Measurements from ENCODE around the gene MYO1H. TPM values are rescaled to one million over a fixed set of nuclear protein-coding genes. Genes with fewer than 3 reads are reported as not detected.
"Not testable (repeated sequence)": the region's sequence is repeated elsewhere in the genome, so short reads cannot be mapped to it uniquely, and the experiment has no call there.

MYO1H gene
- polyA plus RNA-seq, 1 experiment = not detected

DNA sequence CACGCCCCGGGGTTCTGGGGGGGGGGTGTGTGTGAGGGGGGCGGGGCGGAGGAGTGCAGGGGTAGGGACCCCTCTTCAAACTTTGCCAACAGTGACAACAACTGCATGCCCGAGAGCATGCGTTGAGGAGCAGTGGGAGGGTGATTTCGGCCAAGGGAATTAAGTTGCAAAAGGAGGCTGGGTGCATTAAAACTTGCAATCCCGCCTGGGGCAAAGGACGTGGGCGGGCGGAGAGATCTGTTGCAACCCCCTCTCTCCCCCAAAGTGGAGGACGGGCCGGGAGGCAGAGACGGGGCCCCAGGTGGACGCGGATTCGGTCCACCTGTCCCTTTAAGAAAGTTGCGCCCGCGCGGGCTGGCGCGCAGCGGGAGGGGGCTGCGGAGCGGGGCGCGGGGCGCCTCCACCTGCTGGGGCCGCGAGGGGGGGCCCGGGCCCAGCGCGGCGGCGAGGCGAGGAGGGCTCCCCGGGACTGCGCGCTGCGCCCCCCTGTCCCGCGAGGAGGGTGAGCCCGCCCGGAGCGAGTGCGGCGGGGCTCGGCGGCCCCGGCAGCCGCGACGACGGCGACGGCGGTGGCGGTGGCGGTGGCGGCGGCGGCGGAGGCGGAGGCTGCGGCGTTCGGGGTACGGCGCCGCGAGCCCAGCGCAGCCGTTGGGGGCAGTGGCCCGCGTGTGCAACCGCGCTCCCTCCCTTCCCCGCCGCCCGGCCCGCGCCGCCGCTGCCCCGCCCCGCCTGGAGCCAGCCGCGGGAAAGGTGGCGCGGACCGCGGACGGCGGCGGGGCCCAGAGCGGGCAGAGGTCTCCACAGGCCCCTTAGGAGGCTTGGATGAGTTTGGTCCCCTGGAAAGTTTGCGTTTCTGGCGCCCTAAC is 38.1 kb upstream of the MYO1H start:
- ChIA-PET POLR2A (interaction anchor here (0.7 kb wide), 1 partner anchor 281 kb away, joined by 3 read pairs; no protein-coding TSS in a partner anchor), CTCF (no interaction called here)
- Histone ChIP-seq H3K4me3 (ENCODE audit: low read depth, low read length) (no peak overlapping the region; the same call in 1 of the 2 replicates), H3K36me3 (ENCODE audit: control insufficient read depth, insufficient read depth, low read length) (no peaks in the 10 kb centered on the region), H3K27me3 (ENCODE audit: control insufficient read depth, insufficient read depth, low read length) (peaks cover 45% of the 10 kb centered on the region)
- no peak for DNase-seq (ENCODE audit: low read depth)
- TF ChIP-seq, protein P1, sequence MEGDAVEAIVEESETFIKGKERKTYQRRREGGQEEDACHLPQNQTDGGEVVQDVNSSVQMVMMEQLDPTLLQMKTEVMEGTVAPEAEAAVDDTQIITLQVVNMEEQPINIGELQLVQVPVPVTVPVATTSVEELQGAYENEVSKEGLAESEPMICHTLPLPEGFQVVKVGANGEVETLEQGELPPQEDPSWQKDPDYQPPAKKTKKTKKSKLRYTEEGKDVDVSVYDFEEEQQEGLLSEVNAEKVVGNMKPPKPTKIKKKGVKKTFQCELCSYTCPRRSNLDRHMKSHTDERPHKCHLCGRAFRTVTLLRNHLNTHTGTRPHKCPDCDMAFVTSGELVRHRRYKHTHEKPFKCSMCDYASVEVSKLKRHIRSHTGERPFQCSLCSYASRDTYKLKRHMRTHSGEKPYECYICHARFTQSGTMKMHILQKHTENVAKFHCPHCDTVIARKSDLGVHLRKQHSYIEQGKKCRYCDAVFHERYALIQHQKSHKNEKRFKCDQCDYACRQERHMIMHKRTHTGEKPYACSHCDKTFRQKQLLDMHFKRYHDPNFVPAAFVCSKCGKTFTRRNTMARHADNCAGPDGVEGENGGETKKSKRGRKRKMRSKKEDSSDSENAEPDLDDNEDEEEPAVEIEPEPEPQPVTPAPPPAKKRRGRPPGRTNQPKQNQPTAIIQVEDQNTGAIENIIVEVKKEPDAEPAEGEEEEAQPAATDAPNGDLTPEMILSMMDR (IDR thresholded peaks at IDR 0.05; ENCODE audit: insufficient read depth, low read depth, low read length) = no peak

DNA sequence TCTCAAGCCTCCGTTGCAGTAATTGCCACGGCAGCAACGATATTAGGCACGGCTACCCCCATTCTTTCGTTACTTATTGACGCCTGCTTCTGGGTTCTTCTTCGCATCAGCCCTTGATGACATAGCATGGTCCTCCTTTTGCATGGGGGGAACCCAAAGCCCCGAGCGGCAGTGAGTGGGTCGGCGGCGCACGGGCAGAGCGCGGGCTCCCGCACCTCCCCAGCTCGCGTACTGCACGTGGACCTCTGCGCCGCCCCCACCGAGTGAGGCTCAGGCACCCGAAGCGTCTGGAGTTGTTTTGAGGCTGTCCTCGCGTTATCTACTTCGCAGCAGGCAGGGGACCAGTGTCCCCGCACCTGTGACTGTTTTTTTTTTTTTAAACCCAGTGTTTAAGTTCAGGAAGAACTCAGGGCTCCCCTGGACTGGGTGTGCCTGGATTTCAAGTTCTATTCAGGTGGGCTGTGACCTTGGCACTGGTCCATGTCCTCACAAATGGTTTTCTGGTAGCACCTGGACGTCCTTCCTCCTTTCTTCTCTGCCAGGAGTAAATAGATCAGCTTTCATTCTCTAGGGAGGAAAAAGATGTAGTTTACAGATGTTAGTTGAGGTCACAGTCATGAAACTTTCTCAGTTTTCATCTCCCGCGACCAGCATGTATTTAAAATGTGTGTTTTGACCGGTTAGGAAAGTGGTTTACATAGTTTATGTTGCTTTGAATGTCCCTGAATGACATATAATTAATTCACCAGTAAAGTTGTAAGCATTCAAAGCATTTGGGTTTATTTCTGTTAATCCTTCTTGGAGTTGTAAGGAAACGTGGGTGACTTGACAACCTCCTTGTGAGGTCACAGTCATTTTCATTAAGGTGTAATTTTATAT is 37.2 kb upstream of the MYO1H start:
- H3K36me3 ChIP-seq (ENCODE audit: control insufficient read depth, insufficient read depth, low read length) = no peaks in the 10 kb centered on the region
- H3K4me3 ChIP-seq (ENCODE audit: low read depth, low read length) = no peak overlapping the region
- ChIA-PET CTCF (no interaction called here), POLR2A (no interaction called here)
- TF ChIP-seq, protein P1 (IDR thresholded peaks at IDR 0.05; ENCODE audit: insufficient read depth, low read depth, low read length) = no peak
- DNase-seq (ENCODE audit: low read depth) = no peak
- peaks cover 45% of the 10 kb centered on the region for H3K27me3 ChIP-seq (ENCODE audit: control insufficient read depth, insufficient read depth, low read length)

DNA sequence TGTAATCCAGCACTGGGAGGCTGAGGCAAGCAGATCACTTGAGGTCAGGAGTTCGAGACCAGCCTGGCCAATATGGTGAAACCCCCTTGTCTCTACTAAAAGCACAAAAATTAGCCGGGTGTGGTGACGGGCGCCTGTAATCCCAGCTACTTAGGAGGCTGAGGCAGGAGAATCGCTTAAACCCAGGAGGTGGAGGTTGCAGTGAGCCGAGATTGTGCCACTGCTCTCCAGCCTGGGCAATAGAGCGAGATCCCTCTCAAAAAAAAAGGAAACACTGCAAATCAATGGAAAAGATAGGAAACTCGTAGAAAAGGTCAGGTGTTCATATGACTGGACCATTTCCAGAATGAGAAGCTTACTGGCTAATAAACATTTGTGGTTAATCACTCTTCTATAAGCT is 26.4 kb upstream of the MYO1H start:
- POLR2A ChIA-PET; H3K4me3 ChIP-seq (ENCODE audit: low read depth, low read length); DNase-seq (ENCODE audit: low read depth); H3K36me3 ChIP-seq (ENCODE audit: control insufficient read depth, insufficient read depth, low read length); H3K27me3 ChIP-seq (ENCODE audit: control insufficient read depth, insufficient read depth, low read length): not testable (repeated sequence)
- CTCF ChIA-PET = interaction anchor here (1.5 kb wide), 1 partner anchor 11 kb away, joined by 7 read pairs; no protein-coding TSS in a partner anchor

DNA sequence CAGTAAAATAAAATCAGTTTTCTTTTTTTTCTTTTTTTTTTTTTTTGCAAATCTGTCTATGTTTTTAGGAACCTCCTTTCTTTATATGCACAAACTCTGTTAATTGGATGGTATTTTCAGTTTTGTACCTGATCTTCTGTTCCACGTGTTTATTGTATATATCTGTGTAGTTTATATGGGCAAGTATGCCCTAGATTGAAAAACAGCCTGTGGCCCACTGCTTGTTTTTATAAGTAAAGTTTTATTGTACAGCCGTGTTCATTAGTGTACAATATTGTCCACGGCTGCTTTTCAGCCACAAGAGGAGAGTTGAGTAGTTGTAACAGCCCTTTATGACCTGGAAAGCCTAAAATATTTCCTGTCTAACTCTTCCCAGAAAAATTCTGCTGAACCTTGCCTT is 18.7 kb upstream of the MYO1H start:
- TF ChIP-seq, protein P1 (IDR thresholded peaks at IDR 0.05; ENCODE audit: insufficient read depth, low read depth, low read length) = no peak
- no peaks in the 10 kb centered on the region for H3K36me3 ChIP-seq (ENCODE audit: control insufficient read depth, insufficient read depth, low read length)
- DNase-seq (ENCODE audit: low read depth) = no peak
- ChIA-PET CTCF (interaction anchor here (1.4 kb wide), 1 partner anchor 24 kb away, joined by 3 read pairs; no protein-coding TSS in a partner anchor), POLR2A (no interaction called here)
- no peak overlapping the region for H3K4me3 ChIP-seq (ENCODE audit: low read depth, low read length)
- no peaks in the 10 kb centered on the region for H3K27me3 ChIP-seq (ENCODE audit: control insufficient read depth, insufficient read depth, low read length)

DNA sequence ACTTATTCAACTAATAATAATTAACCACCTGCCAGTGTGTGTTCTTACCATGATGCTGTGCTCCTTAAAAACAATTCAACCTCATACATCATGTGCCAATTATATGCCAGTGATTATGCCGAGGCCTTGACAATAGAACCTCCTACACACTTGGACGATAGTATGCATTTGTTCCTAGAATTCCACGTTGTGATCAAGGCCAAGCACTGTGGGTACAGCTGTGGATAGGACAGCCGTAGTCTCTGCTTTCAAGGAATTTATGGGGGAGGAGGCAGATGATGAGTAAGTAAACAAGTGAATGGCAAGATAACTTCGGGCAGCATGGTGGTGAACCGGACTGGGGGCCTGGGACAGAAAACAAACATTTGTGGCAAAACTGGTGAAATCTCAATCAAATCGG is 18.0 kb upstream of the MYO1H start:
- no peak overlapping the region for H3K4me3 ChIP-seq (ENCODE audit: low read depth, low read length)
- ChIA-PET CTCF (interaction anchor here (1.4 kb wide), 1 partner anchor 25 kb away, joined by 3 read pairs; no protein-coding TSS in a partner anchor), POLR2A (no interaction called here)
- TF ChIP-seq, protein P1 (IDR thresholded peaks at IDR 0.05; ENCODE audit: insufficient read depth, low read depth, low read length) = no peak
- DNase-seq (ENCODE audit: low read depth) = no peak
- no peaks in the 10 kb centered on the region for H3K36me3 ChIP-seq (ENCODE audit: control insufficient read depth, insufficient read depth, low read length)
- no peaks in the 10 kb centered on the region for H3K27me3 ChIP-seq (ENCODE audit: control insufficient read depth, insufficient read depth, low read length)
